OCI-LY3 (cell line): ENCODE results near the gene ADAMTS2.

Experiments used
- H2AFZ ChIP-seq: fragments of 200-600, 300-600 bp; shearing (Covaris generic); 2 replicates; pipeline ENCODE4 v1.6.0; 2014; ENCODE audit warnings: antibody characterized with exemption, low read depth, low read length
- H3K27ac ChIP-seq: fragments of 200-600, 300-600 bp; sonication (generic); 2 replicates; pipeline ENCODE4 v1.5.1; 2014; ENCODE audit warnings: mild to moderate bottlenecking, low read length, moderate library complexity, mixed read lengths
- H3K27me3 ChIP-seq: fragments of 200-600, 300-600 bp; sonication (generic); 2 replicates; pipeline ENCODE4 v1.6.1; 2014; ENCODE audit warnings: low read depth, low read length, mixed read lengths
- H3K36me3 ChIP-seq: fragments of 200-600, 300-600 bp; sonication (generic); replicated peaks from 2 replicates; pipeline ENCODE3; 2014; ENCODE audit warnings: low read depth, low read length, mixed read lengths
- H3K4me1 ChIP-seq: fragments of 300-600, 200-600 bp; sonication (generic); 2 replicates; pipeline ENCODE4 v1.6.1; 2014; ENCODE audit warnings: low read length, mixed read lengths
- H3K4me2 ChIP-seq: fragments of 200-600, 300-600 bp; sonication (generic); 2 replicates; pipeline ENCODE4 v1.6.1; 2014; ENCODE audit warnings: low read length, mixed read lengths
- H3K4me3 ChIP-seq: fragments of 300-600, 200-600 bp; sonication (generic); 2 replicates; pipeline ENCODE4 v1.5.1; 2014; ENCODE audit warnings: antibody characterized with exemption, mild to moderate bottlenecking, low read length, moderate library complexity
- H3K79me2 ChIP-seq: fragments of 300-600, 200-600 bp; shearing (Covaris generic); 2 replicates; pipeline ENCODE4 v1.6.1; 2014; ENCODE audit warnings: mild to moderate bottlenecking, low read length, mixed read lengths
- H3K9ac ChIP-seq: fragments of 300-600, 200-600 bp; shearing (Covaris generic); 2 replicates; pipeline ENCODE4 v1.6.0; 2014; ENCODE audit warnings: mild to moderate bottlenecking, low read length, moderate library complexity
- H3K9me3 ChIP-seq: fragments of 200-600, 300-600 bp; shearing (Covaris generic); 2 replicates; pipeline ENCODE4 v1.6.1; 2014; ENCODE audit warnings: low read length, mixed read lengths; ENCODE audit not compliant: insufficient read depth
- H4K20me1 ChIP-seq: fragments of 200-600, 300-600 bp; sonication (generic); 2 replicates; pipeline ENCODE4 v1.6.1; 2016; ENCODE audit warnings: low read length, mixed read lengths; ENCODE audit not compliant: insufficient read depth
- CTCF ChIP-seq: fragments of 200-600, 300-600 bp; sonication (generic); IDR thresholded peaks from 2 replicates; pipeline ENCODE4 v1.5.1; 2014; ENCODE audit warnings: antibody characterized with exemption, low read length, low read depth
- EZH2phosphoT487 ChIP-seq: fragments of 200-600 bp; shearing (Covaris generic); IDR thresholded peaks from 2 replicates; pipeline ENCODE4 v1.6.1; 2018; ENCODE audit warnings: antibody characterized with exemption, mixed run types, low read depth

Gene ADAMTS2

GRCh38 chr5:179164331-179165311 is 180.6 kb downstream of the ADAMTS2 start:
- Histone ChIP-seq H3K4me2 (no peak overlapping the region), H3K27me3 (no peaks in the 10 kb centered on the region), H2AFZ (no peak overlapping the region), H3K79me2 (no peaks in the 10 kb centered on the region), H3K9ac (no peak overlapping the region), H3K4me1 (no peaks in the 10 kb centered on the region), H3K27ac (no peak overlapping the region), H3K9me3 (no peaks in the 10 kb centered on the region), H4K20me1 (no peaks in the 10 kb centered on the region), H3K4me3 (no peak overlapping the region), H3K36me3 (no peaks in the 10 kb centered on the region)
- TF ChIP-seq EZH2phosphoT487 (no peak), CTCF (no peak)

- no peak for TF ChIP-seq CTCF
- no peak for TF ChIP-seq EZH2phosphoT487
- Histone ChIP-seq H3K36me3 (no peaks in the 10 kb centered on the region), H2AFZ (no peak overlapping the region), H3K4me2 (no peak overlapping the region), H3K4me1 (no peaks in the 10 kb centered on the region), H3K27me3 (no peaks in the 10 kb centered on the region), H3K9ac (no peak overlapping the region), H3K27ac (no peak overlapping the region), H3K79me2 (no peaks in the 10 kb centered on the region), H4K20me1 (no peaks in the 10 kb centered on the region), H3K4me3 (no peak overlapping the region), H3K9me3 (no peaks in the 10 kb centered on the region; the same call in 1 of the 2 replicates)
Measured at GRCh38 chr5:179163236-179164155, 181.8 kb downstream of the ADAMTS2 start.

- Histone ChIP-seq H3K27me3 (no peaks in the 10 kb centered on the region), H4K20me1 (no peaks in the 10 kb centered on the region), H3K36me3 (no peaks in the 10 kb centered on the region), H3K4me2 (no peak overlapping the region), H3K27ac (no peak overlapping the region), H3K9me3 (peaks cover 2% of the 10 kb centered on the region; the same call in 1 of the 2 replicates), H3K79me2 (no peaks in the 10 kb centered on the region), H2AFZ (no peak overlapping the region), H3K9ac (no peak overlapping the region), H3K4me1 (no peaks in the 10 kb centered on the region), H3K4me3 (no peak overlapping the region)
- TF ChIP-seq CTCF: no peak
- TF ChIP-seq EZH2phosphoT487: no peak
Measured at GRCh38 chr5:179162351-179163235, 182.7 kb downstream of the ADAMTS2 start.
